Prostate gland (tissue), 2 donors: ENCODE measurements around the gene KDM6A. TPM values are rescaled to one million over a fixed set of nuclear protein-coding genes. Genes with fewer than 3 reads are reported as not detected.

ENCODE experiments used
- DNase-seq: peaks from one replicate; pipeline ENCODE4 v3.0.0-alpha.2; 2019; ENCODE audit warnings: low spot score
- H3K27ac ChIP-seq, 2 donors: fragments of 200-600 bp; sonication (generic); 2 replicates each; pipeline ENCODE4 v1.5.1; 2017 to 2019
- H3K27me3 ChIP-seq: fragments of 200-600 bp; sonication (generic); replicated peaks from 2 replicates; pipeline ENCODE4 v1.5.1; 2019; ENCODE audit not compliant: insufficient read depth
- H3K36me3 ChIP-seq, 2 donors: fragments of 200-600 bp; sonication (generic); 1 replicate in 1 of 2; 2 replicates in 1 of 2; pipeline versions ENCODE4 v1.5.1 to v1.8.1; 2017 to 2019
- H3K4me1 ChIP-seq: fragments of 200-600 bp; sonication (generic); replicated peaks from 2 replicates; pipeline ENCODE4 v1.5.1; 2019
- H3K4me3 ChIP-seq, 2 donors: fragments of 200-600 bp; sonication (generic); 2 replicates each; pipeline ENCODE4 v1.5.1; 2017 to 2019
- H3K9me3 ChIP-seq: fragments of 200-600 bp; sonication (generic); 2 replicates; pipeline ENCODE4 v1.5.1; 2017
- POLR2A ChIP-seq: fragments of 450-650 bp; IDR thresholded peaks from one replicate; pipeline ENCODE4 v1.6.1; 2016; ENCODE audit warnings: antibody characterized with exemption, mild to moderate bottlenecking
- POLR2AphosphoS5 ChIP-seq: sonication (generic); formaldehyde crosslinking; IDR thresholded peaks from one replicate; pipeline ENCODE4 v1.6.1; 2017; ENCODE audit warnings: antibody characterized with exemption
- WGBS: methylation state at CpG from one replicate; pipeline ENCODE4 v1.1.5; 2018; 5-methylcytosine and 5-hydroxymethylcytosine counted together
- intact Hi-C: fragments of 100-400 bp; cut with DNase I; formaldehyde crosslinking; loops from one replicate; pipeline ENCODE4 v1.14.2; 2022
- total RNA-seq, 2 donors: library from RNA; depleted of rRNA; stranded (reverse); fragments of >200 nt; gene quantifications; one replicate each; pipeline ENCODE4 v1.1.0, GENCODE V29; 2016
- TF ChIP-seq, protein P1 (sequence below), 4 experiments: fragments of 200-600 bp in 2 of 4; fragments of 450-650 bp in 2 of 4; sonication (generic) in 2 of 4; IDR thresholded peaks; 1 replicate in 3 of 4; 2 replicates in 1 of 4; pipeline ENCODE4 v1.5.1; 2016 to 2019; ENCODE audit warnings: antibody characterized with exemption in 4 of 4, mild to moderate bottlenecking in 2 of 4, moderate library complexity in 2 of 4

KDM6A gene
- total RNA-seq, 2 donors from 2014 or later: 30.1 to 45.1 TPM

DNA sequence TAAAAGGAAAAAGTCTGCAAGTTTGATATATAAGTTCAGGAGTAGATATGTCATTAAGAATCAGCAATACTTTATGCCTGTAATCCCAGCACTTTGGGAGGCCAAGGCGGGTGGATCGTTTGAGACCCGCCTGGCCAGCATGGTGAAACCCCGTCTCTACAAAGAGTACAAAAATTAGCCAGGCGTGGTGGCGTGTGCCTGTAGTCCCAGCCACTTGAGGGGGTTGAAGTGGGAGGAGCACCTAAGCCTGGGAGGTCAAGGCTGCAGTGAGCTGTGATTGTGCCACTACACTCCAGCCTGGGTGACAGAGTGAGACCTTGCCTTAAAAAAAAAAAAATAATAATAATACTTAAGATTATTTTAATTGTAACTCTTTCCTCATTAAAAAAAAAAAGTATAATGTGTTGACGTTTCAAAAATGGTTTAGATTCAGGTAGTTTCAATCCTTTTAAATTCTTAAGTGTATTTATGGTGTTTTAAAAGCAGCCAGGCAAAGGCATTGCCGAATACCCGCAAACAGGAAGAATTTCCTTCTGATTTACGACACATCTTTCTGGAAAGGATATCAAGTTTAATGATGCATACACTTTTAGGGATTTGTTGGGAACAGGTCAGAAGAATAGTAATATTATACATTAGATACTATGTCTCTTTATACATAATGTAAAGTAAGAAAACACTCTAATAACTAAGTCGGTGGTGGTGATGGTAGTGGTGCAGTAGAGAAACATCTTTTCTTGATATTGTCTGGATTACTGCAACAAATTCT is 80.9 kb downstream of the KDM6A start:
- no peaks in the 10 kb centered on the region for H3K27me3 ChIP-seq
- H3K36me3 ChIP-seq: no peaks in the 10 kb centered on the region
- H3K4me1 ChIP-seq: no peaks in the 10 kb centered on the region
- intact Hi-C loops: no loop called here
- no peak overlapping the region for H3K4me3 ChIP-seq
- TF ChIP-seq POLR2AphosphoS5 (no peak), POLR2A (no peak)
- TF ChIP-seq, protein P1, sequence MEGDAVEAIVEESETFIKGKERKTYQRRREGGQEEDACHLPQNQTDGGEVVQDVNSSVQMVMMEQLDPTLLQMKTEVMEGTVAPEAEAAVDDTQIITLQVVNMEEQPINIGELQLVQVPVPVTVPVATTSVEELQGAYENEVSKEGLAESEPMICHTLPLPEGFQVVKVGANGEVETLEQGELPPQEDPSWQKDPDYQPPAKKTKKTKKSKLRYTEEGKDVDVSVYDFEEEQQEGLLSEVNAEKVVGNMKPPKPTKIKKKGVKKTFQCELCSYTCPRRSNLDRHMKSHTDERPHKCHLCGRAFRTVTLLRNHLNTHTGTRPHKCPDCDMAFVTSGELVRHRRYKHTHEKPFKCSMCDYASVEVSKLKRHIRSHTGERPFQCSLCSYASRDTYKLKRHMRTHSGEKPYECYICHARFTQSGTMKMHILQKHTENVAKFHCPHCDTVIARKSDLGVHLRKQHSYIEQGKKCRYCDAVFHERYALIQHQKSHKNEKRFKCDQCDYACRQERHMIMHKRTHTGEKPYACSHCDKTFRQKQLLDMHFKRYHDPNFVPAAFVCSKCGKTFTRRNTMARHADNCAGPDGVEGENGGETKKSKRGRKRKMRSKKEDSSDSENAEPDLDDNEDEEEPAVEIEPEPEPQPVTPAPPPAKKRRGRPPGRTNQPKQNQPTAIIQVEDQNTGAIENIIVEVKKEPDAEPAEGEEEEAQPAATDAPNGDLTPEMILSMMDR (IDR thresholded peaks at IDR 0.05): no peak
- no peak overlapping the region for H3K27ac ChIP-seq
- 54% methylated on average over 11 of the region's 11 CpGs for WGBS
- H3K9me3 ChIP-seq: no peaks in the 10 kb centered on the region
- DNase-seq: no peak

DNA sequence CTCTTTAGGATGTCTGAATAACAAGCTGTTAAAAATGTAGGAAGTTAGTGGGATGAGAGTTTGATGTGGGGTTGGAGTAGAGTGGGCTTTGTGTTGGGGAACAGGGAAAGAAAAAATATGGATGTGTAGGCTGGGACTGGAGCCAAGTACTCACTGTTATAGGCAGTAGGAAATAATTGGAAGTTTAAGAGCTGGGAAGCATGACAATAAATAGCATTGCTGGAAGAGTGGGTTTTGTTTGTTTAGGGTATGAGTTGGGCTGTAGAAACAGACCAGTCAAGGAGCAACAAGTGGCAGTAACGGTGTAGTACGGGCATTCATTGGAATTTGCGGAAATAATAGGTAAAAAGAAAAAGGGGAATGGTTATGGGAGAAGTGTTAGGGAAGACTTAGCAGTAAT is 81.6 kb downstream of the KDM6A start:
- H3K36me3 ChIP-seq: no peaks in the 10 kb centered on the region
- no peaks in the 10 kb centered on the region for H3K4me1 ChIP-seq
- WGBS: 37% methylated on average over 3 of the region's 3 CpGs
- no peaks in the 10 kb centered on the region for H3K9me3 ChIP-seq
- H3K27ac ChIP-seq: no peak overlapping the region
- H3K4me3 ChIP-seq: no peak overlapping the region
- H3K27me3 ChIP-seq: no peaks in the 10 kb centered on the region
- DNase-seq: no peak
- intact Hi-C loops: no loop called here
- TF ChIP-seq POLR2A (no peak), POLR2AphosphoS5 (no peak)
- TF ChIP-seq, protein P1 (IDR thresholded peaks at IDR 0.05): no peak

DNA sequence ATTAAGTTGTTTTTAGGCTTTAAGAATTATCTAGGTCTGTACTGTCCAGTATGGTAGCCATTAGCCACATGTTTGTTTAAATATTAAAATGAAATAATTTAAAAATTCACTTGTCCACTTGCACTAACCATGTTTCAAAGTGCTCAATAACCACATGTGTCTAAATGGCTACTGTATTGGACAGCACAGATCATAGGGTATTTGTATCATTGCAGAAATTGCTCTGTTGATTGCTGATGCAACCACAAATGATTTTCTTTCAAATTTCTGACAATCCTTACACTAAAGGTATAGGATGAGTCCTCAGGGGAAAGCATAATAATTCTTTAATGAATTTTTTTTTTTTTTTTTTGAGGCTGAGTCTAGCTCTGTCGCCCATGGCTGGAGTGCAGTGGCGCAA is 84.9 kb downstream of the KDM6A start:
- Histone ChIP-seq H3K27me3 (no peaks in the 10 kb centered on the region), H3K9me3 (no peaks in the 10 kb centered on the region), H3K36me3 (no peaks in the 10 kb centered on the region), H3K4me3 (no peak overlapping the region), H3K27ac (no peak overlapping the region), H3K4me1 (no peaks in the 10 kb centered on the region)
- WGBS: 100% methylated on average over 2 of the region's 2 CpGs
- TF ChIP-seq, protein P1 (IDR thresholded peaks at IDR 0.05): no peak
- TF ChIP-seq POLR2AphosphoS5: no peak
- TF ChIP-seq POLR2A: no peak
- no peak for DNase-seq
- intact Hi-C loops: no loop called here

DNA sequence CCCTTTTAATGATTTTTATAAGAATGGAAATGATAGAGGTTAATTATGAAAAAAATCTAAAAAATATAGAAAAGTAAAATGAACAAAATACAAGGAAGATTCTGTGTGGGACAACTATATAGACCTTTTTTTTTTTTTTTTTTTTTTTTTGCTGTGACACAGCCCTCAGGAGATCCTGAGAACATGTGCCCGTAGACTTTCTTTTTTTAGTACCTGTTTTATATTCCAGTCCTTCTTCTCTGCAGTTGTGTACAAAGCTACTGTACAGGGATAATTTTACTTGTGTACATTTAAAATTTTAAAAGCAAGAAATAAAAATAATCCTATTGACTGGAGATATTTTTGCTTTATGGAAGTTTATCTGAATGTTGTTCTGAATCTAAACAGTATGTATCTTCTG is 85.5 kb downstream of the KDM6A start:
- WGBS: 23% methylated on average over 1 of the region's 1 CpG

More for the DNA sequence above, 85.5 kb downstream of the KDM6A start:
- Histone ChIP-seq H3K27ac (no peak overlapping the region), H3K36me3 (no peaks in the 10 kb centered on the region), H3K9me3 (no peaks in the 10 kb centered on the region), H3K27me3 (no peaks in the 10 kb centered on the region), H3K4me1 (no peaks in the 10 kb centered on the region), H3K4me3 (no peak overlapping the region)
- TF ChIP-seq, protein P1 (IDR thresholded peaks at IDR 0.05): no peak
- TF ChIP-seq POLR2AphosphoS5: no peak
- no peak for DNase-seq
- intact Hi-C loops: no loop called here
